Endothelial cell (in vitro differentiated cells): Measurements from ENCODE around the gene RFFL. TPM values are rescaled to one million over a fixed set of nuclear protein-coding genes. Genes with fewer than 3 reads are reported as not detected.

Source experiments
- DNase-seq: peaks from one replicate; pipeline ENCODE4 v3.0.0; 2021; ENCODE audit warnings: low spot score
- H3K27ac Mint-ChIP-seq: one replicate; pipeline ENCODE4 v1.8.0; 2021; ENCODE audit warnings: mixed read lengths, inconsistent platforms; ENCODE audit not compliant: unreplicated experiment
- H3K27me3 Mint-ChIP-seq: one replicate; pipeline ENCODE4 v1.8.0; 2021; ENCODE audit warnings: mild to moderate bottlenecking, moderate library complexity, mixed read lengths, inconsistent platforms; ENCODE audit not compliant: unreplicated experiment
- H3K36me3 Mint-ChIP-seq: one replicate; pipeline ENCODE4 v1.8.0; 2021; ENCODE audit warnings: mild to moderate bottlenecking, low read depth, mixed read lengths, inconsistent platforms; ENCODE audit not compliant: unreplicated experiment
- H3K4me1 Mint-ChIP-seq: one replicate; pipeline ENCODE4 v1.8.0; 2021; ENCODE audit warnings: mild to moderate bottlenecking, mixed read lengths, inconsistent platforms; ENCODE audit not compliant: unreplicated experiment
- H3K4me3 Mint-ChIP-seq: one replicate; pipeline ENCODE4 v1.8.0; 2021; ENCODE audit warnings: mild to moderate bottlenecking, mixed read lengths, inconsistent platforms; ENCODE audit not compliant: unreplicated experiment
- H3K9me3 Mint-ChIP-seq: one replicate; pipeline ENCODE4 v1.8.0; 2021; ENCODE audit warnings: mixed read lengths, inconsistent platforms; ENCODE audit not compliant: unreplicated experiment
- CTCF ChIP-seq: fragments of 200-600 bp; sonication (generic); IDR thresholded peaks from one replicate; pipeline ENCODE4 v1.5.0; 2021; ENCODE audit warnings: antibody characterized with exemption; ENCODE audit not compliant: unreplicated experiment
- total RNA-seq: library from RNA; stranded (reverse); fragmentation: NEBNext Ultra II Directional; extraction: Animal tissue kit (Norgen Biotek cat#: 25700); gene quantifications from one replicate; pipeline ENCODE4 v1.2.1, GENCODE V29; 2021; ENCODE audit not compliant: unreplicated experiment

Gene RFFL
- total RNA-seq, 1 donor from 2014 or later: 20.6 TPM

- Mint-ChIP-seq H3K27ac (no peak overlapping the region), H3K4me1 (peaks cover 11% of the 10 kb centered on the region), H3K9me3 (no peaks in the 10 kb centered on the region)
Measured at GRCh38 chr17:35019386-35020179, 43.9 kb downstream of the RFFL start.

GRCh38 chr17:35018814-35019213 is 44.7 kb downstream of the RFFL start:
- TF ChIP-seq CTCF: no peak
- no peak overlapping the region for H3K4me3 Mint-ChIP-seq
- no peaks in the 10 kb centered on the region for H3K9me3 Mint-ChIP-seq
- H3K36me3 Mint-ChIP-seq: no peaks in the 10 kb centered on the region
- H3K27ac Mint-ChIP-seq: no peak overlapping the region
- H3K27me3 Mint-ChIP-seq: peaks cover 5% of the 10 kb centered on the region
- no peak for DNase-seq
- H3K4me1 Mint-ChIP-seq: peaks cover 11% of the 10 kb centered on the region

More at GRCh38 chr17:35019386-35020179, 43.9 kb downstream of the RFFL start:
- TF ChIP-seq CTCF: no peak
- H3K36me3 Mint-ChIP-seq: no peaks in the 10 kb centered on the region
- H3K27me3 Mint-ChIP-seq: peaks cover 5% of the 10 kb centered on the region
- no peak for DNase-seq
- no peak overlapping the region for H3K4me3 Mint-ChIP-seq

- no peak overlapping the region for H3K4me3 Mint-ChIP-seq
- H3K27me3 Mint-ChIP-seq: peaks cover 2% of the 10 kb centered on the region
- no peak for DNase-seq
- TF ChIP-seq CTCF: no peak
- H3K36me3 Mint-ChIP-seq: no peaks in the 10 kb centered on the region
- H3K9me3 Mint-ChIP-seq: no peaks in the 10 kb centered on the region
- no peak overlapping the region for H3K27ac Mint-ChIP-seq
- no peaks in the 10 kb centered on the region for H3K4me1 Mint-ChIP-seq
Measured at GRCh38 chr17:35017021-35017420, 46.5 kb downstream of the RFFL start.

- TF ChIP-seq CTCF: no peak
- Mint-ChIP-seq H3K27me3 (peaks cover 2% of the 10 kb centered on the region), H3K4me3 (no peak overlapping the region), H3K36me3 (no peaks in the 10 kb centered on the region), H3K9me3 (no peaks in the 10 kb centered on the region), H3K4me1 (peaks cover under 1% of the 10 kb centered on the region), H3K27ac (no peak overlapping the region)
- DNase-seq: no peak
Measured at GRCh38 chr17:35016369-35016768, 47.1 kb downstream of the RFFL start.

GRCh38 chr17:35011671-35012216 is 51.8 kb downstream of the RFFL start:
- DNase-seq: no peak
- Mint-ChIP-seq H3K9me3 (no peaks in the 10 kb centered on the region), H3K36me3 (peaks cover 7% of the 10 kb centered on the region), H3K4me3 (no peak overlapping the region), H3K27ac (no peak overlapping the region), H3K27me3 (no peaks in the 10 kb centered on the region), H3K4me1 (peaks cover 5% of the 10 kb centered on the region)
- TF ChIP-seq CTCF: no peak
